ENCODE results near the gene SPATA2. TPM values are rescaled to one million over a fixed set of nuclear protein-coding genes. Genes with fewer than 3 reads are reported as not detected.
"Not testable (repeated sequence)": the region's sequence is repeated elsewhere in the genome, so short reads cannot be mapped to it uniquely, and the experiment has no call there.

SPATA2 gene
- total and polyA plus RNA-seq, 2 of the 8 experiments (the other 6 are each of a cell fraction or from before 2014, with no cell fraction given) = 11.0 to 13.0 TPM

DNA sequence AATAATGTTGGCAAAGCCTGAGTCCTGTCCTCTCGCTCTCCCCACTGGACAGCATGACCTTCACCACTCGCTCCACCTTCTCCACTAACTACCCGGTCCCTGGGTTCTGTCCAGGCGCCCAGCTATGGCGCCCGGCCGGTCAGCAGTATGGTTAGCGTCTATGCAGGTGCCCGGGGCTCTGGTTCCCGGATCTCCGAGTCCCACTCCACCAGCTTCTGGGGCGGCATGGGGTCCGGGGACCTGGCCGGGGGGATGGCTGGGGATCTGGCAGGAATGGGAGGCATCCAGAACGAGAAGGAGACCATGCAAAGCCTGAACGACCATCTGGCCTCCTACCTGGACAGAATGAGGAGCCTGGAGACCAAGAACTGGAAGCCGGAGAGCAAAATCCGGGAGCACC, 41.4 kb upstream of the SPATA2 start (continued):
- TF ChIP-seq, protein P1, sequence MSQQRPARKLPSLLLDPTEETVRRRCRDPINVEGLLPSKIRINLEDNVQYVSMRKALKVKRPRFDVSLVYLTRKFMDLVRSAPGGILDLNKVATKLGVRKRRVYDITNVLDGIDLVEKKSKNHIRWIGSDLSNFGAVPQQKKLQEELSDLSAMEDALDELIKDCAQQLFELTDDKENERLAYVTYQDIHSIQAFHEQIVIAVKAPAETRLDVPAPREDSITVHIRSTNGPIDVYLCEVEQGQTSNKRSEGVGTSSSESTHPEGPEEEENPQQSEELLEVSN (IDR thresholded peaks at IDR 0.05) = no peak
- TF ChIP-seq EP300 (IDR thresholded peaks at IDR 0.05; ENCODE audit: borderline replicate concordance in 1 of 2, low read depth in 2 of 2, low read length in 2 of 2) = no peak

DNA sequence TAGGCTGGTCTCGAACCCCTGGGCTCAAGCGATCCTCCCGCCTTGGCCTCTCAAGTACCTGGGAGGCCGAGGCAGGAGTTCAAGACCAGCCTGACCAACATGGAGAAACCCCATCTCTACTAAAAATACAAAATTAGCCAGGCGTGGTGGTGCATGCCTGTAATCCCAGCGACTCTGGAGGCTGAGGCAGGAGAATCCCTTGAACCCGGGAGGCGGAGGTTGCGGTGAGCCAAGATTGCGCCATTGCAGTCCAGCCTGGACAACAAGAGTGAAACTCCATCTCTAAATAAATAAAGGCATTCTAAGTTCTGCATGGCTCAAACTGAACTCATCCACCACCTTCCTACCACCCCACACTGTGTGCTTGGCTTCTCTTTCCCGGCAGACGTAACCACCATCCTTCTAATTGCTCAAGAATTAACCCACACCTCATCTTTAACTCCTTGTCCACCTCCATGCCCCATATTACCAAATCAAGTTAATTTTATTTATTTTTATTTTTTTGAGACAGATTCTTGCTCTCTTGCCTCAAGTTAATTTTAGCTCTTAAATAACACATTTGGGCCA, 40.6 kb upstream of the SPATA2 start:
- not testable (repeated sequence) for H3K9me3 ChIP-seq (ENCODE audit: insufficient read depth in 2 of 2, low read depth in 1 of 2, low read length in 1 of 2); H3K4ac ChIP-seq (replicated peaks; ENCODE audit: insufficient read length, low read depth, low read length); H2BK120ac ChIP-seq (replicated peaks; ENCODE audit: low read depth, low read length); H2AK5ac ChIP-seq (ENCODE audit: low read depth, low read length); H3K23me2 ChIP-seq (ENCODE audit: low read depth, low read length); H3K56ac ChIP-seq (replicated peaks; ENCODE audit: insufficient read length, low read depth, low read length); H3K79me2 ChIP-seq (ENCODE audit: control insufficient read depth in 1 of 2, insufficient read depth in 2 of 2, low read length in 2 of 2); H3K4me2 ChIP-seq (ENCODE audit: insufficient read depth in 1 of 2, low read depth in 2 of 2, low read length in 2 of 2); H3K27me3 ChIP-seq (replicated peaks in 1 of 4; ENCODE audit: control insufficient read depth in 3 of 4, extremely low read depth in 1 of 4, insufficient read depth in 3 of 4, low read length in 3 of 4); H2BK5ac ChIP-seq (ENCODE audit: low read depth, low read length); H3K14ac ChIP-seq (ENCODE audit: insufficient read length); H4K5ac ChIP-seq (ENCODE audit: insufficient read length, low read depth, low read length); H2BK12ac ChIP-seq (ENCODE audit: low read depth, low read length); H2BK15ac ChIP-seq (ENCODE audit: low read length); H4K91ac ChIP-seq (replicated peaks; ENCODE audit: insufficient read length, low read length); H3K4me3 ChIP-seq (ENCODE audit: extremely low read depth in 1 of 4, insufficient read depth in 2 of 4, low read depth in 3 of 4, low read length in 4 of 4); H3K79me1 ChIP-seq (ENCODE audit: low read depth, low read length); FAIRE-seq; H2BK20ac ChIP-seq (ENCODE audit: low read length); H4K8ac ChIP-seq (ENCODE audit: extremely low read depth, insufficient read depth, low read length); DNase-seq (ENCODE audit: low read depth in 1 of 2, low spot score in 2 of 2); H2AFZ ChIP-seq (ENCODE audit: low read length); H3K27ac ChIP-seq (ENCODE audit: low read depth, low read length); H3K4me1 ChIP-seq (replicated peaks in 1 of 4; ENCODE audit: control insufficient read depth in 3 of 4, insufficient read depth in 4 of 4, low read length in 3 of 4); H3K9ac ChIP-seq (replicated peaks in 1 of 4; ENCODE audit: extremely low read depth in 1 of 4, low read depth in 3 of 4, low read length in 3 of 4); H3K18ac ChIP-seq (ENCODE audit: extremely low read depth, low read length); H3K23ac ChIP-seq (ENCODE audit: insufficient read length); H4K20me1 ChIP-seq (replicated peaks in 1 of 2; ENCODE audit: control insufficient read depth in 1 of 2, insufficient read depth in 2 of 2, low read length in 2 of 2)
- H3K36me3 ChIP-seq (ENCODE audit: control insufficient read depth in 2 of 4, insufficient read depth in 4 of 4, low read length in 3 of 4) = peaks cover 8 to 42% (median 25%) of the 10 kb centered on the region in 4 experiments; a peak in 7 of 8 replicates
- ChIA-PET CTCF (ENCODE audit: partially characterized antibody) (interaction anchor here (1.4 to 2.1 kb wide), 2 partner anchors 9 to 115 kb away, joined by 6 to 8 read pairs; no protein-coding TSS in a partner anchor), POLR2A (ENCODE audit: partially characterized antibody) (interaction anchor here (2.0 kb wide), 1 partner anchor 14 kb away, joined by 5 read pairs; no protein-coding TSS in a partner anchor)
- 94% methylated on average over 12 of the region's 12 CpGs; no CpG with 5 or more reads in 1 of the 2 experiments for WGBS, 2 experiments (ENCODE audit: extremely low coverage in 1 of 2, insufficient coverage in 1 of 2, insufficient read length in 1 of 2, insufficient replicate concordance in 2 of 2, low coverage in 1 of 2, low lambda C conversion rate in 2 of 2, missing lambda C conversion rate in 1 of 2)

Data from H1 (cell line).